GM04504 (cell line): ENCODE results near the gene SLC44A3.
"Not testable (repeated sequence)": the region's sequence is repeated elsewhere in the genome, so short reads cannot be mapped to it uniquely, and the experiment has no call there.

ENCODE experiments used
- DNase-seq: peaks from one replicate; pipeline ENCODE4 v3.0.0-alpha.2; 2012; ENCODE audit warnings: low read depth

SLC44A3 gene

DNA sequence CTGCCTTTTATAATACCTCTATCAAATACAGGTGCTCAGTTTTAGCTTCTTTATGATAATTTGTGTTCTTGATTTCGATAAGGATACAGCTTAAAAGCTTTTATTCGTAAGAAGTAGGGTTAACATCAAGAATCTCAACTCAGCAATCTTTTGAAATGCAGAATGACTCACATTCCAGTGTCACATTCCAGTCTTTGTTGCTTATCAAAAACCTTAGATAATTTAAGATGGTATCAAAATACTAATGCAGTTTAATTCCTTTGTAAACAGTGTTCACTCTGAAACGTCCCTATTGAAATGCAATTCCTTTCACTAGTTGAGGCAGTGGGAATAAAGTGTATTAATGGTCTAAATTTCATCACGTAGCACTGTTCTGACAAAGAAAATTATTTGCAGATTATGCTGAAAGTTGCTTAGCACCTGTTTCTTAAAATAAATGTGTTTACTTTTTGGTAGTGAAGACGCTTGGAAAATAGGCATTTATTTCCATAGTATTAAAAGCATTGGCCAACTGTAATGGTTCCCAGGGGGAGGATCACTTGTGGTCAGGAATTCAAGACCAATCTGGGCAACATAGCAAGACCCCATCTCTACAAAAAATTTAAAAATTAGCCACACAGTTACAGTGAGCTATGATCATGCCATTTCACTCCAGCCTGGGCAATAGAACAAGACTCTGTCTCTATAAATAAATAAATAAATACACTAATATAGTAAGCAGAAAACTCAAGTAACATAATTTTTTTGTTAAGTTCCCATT lies 116.9 kb downstream of the SLC44A3 start:
- no peak for DNase-seq

DNA sequence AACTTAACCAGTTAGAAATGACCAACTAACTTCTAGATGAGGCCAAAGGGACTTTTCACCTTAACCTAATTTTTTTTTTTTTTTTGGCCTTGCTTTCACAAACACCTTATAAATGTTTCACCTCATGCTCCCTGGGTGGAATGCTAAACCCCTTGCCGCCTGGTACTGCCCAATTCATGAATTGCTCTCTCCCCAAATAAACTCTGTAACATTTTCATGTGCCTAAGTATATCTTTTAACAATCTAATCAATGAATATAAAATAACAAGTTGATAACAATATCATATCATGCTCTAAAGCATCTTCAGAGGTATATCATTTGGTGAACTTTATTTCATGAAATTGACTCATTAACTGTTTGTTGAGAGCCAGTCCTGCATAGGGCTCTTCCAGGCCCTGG lies 117.7 kb downstream of the SLC44A3 start:
- no peak for DNase-seq

DNA sequence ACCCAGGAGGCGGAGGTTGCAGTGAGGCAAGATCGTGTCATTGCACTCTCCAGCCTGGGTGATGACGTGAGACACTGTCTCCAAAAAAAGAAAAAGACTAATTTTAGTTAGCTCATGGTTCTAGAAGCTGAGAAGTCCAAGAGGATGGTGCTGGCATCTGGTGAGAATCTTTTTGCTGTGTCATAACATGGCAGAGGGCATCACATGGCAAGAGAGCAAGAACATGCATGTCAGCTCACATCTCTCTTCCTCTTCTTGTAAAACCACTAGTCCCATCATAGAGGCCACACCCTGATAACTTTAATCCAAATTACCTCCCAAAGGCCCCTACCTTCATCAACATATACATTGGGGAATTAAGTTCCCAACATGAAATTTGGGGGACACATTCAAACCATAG lies 120.6 kb downstream of the SLC44A3 start:
- DNase-seq, result no peak

DNA sequence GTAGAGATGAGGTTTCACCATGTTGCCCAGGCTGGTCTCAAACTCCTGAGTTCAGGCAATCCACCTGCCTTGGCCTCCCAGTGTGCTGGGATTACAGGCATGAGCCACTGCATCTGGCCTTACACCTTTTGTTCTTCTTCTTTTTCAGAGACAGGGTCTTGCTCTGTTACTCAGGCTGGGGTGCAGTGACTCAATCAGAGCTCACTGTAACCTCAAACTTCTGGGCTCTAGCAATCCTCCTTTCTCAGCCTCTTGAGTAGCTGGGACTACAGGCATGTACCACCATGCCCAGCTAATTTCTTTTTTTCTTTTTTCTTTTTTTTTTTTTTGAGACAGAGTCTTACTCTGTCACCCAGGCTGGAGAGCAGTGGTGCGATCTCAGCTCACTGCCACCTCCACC lies 121.3 kb downstream of the SLC44A3 start:
- not testable (repeated sequence) for DNase-seq

DNA sequence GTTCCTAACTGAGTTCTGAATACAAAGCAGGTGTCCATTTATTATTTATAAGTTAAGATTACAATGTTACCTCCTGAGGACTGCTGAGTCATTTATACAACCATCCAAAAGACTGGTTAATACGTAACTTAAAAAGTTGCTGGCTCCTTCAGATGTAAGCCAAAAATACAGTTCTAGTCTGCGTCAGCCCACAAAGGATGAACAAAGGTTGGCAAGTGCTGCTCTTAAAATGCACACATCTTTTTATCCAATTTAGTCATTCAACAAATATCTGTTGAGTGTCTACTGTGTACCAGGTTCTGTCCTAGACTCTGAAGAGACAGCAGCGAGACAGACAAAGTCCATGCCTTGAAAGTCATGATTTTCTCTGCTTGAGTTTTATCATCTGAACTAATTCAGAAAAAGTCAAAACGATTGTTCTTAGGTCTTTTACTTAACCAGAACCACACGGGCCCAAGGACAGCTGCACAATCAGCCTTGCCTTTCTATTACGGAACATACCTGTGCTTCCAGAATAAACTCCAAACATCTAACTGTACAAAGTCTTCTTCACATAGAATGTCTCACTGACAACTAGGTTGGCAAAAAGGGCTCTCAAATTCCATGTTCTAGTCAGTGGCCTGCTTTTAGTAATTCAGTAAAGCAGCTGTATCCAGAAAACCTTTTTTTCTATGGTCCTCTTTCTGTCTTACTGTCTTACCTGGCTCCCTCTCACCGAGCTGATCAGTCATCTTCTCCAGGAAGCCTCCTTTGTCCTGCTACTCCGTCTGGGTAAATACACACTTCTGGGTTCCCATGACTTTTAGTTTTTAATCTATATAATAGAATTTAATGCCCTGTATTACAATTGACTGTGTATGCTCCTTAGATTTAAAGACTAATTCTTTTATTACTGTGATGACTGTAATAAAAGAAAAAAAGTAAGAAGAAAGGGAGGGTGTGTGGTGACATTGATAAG lies 122.3 kb downstream of the SLC44A3 start:
- no peak for DNase-seq
